ENCODE results near the gene CDH4. TPM values are rescaled to one million over a fixed set of nuclear protein-coding genes. Genes with fewer than 3 reads are reported as not detected.

Gene CDH4
- total and polyA plus RNA-seq, 2 of the 13 experiments (the other 11 are each of a cell fraction or from before 2014, with no cell fraction given), result not detected

DNA sequence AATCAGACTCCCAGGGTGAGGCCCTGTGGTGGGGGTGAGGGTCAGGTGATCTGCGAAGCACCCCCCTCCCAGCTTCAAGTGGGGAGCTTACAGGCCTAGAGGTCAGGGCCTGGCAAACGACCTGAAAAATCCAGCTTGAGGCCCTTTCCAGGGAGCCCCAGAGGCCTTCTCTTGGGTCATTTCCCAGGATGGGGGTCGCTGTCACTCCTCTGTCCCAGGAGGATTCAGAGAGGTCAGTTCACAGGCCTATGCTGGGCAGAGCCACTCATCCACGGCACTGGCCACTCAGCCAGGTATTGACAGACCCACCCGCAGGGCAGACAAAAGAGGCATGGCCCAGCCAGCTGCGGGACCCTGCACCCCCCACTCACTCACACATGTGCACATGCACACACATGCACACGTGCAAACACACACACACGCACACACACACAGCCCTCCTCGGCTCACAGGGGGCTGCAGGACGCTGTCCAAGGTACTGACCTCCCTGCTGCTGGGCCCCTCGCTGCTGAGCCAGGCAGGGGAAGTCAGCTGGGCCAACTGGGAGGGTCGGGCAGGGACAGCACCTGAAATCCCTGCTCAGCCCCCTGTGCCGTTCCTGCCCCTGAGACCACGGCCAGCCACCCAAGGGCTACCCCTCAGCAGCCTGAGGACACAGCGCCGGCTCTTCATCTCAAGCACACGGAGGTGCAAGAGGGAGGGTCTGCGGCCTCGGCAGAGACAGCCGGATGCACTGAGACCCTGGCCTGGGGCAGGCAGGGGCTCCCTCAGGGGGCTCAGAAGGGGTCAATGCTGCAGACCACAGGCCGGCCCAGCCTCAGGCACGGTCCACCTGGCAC is 699.9 kb downstream of the CDH4 start (continued):
- TF ChIP-seq, protein P1, sequence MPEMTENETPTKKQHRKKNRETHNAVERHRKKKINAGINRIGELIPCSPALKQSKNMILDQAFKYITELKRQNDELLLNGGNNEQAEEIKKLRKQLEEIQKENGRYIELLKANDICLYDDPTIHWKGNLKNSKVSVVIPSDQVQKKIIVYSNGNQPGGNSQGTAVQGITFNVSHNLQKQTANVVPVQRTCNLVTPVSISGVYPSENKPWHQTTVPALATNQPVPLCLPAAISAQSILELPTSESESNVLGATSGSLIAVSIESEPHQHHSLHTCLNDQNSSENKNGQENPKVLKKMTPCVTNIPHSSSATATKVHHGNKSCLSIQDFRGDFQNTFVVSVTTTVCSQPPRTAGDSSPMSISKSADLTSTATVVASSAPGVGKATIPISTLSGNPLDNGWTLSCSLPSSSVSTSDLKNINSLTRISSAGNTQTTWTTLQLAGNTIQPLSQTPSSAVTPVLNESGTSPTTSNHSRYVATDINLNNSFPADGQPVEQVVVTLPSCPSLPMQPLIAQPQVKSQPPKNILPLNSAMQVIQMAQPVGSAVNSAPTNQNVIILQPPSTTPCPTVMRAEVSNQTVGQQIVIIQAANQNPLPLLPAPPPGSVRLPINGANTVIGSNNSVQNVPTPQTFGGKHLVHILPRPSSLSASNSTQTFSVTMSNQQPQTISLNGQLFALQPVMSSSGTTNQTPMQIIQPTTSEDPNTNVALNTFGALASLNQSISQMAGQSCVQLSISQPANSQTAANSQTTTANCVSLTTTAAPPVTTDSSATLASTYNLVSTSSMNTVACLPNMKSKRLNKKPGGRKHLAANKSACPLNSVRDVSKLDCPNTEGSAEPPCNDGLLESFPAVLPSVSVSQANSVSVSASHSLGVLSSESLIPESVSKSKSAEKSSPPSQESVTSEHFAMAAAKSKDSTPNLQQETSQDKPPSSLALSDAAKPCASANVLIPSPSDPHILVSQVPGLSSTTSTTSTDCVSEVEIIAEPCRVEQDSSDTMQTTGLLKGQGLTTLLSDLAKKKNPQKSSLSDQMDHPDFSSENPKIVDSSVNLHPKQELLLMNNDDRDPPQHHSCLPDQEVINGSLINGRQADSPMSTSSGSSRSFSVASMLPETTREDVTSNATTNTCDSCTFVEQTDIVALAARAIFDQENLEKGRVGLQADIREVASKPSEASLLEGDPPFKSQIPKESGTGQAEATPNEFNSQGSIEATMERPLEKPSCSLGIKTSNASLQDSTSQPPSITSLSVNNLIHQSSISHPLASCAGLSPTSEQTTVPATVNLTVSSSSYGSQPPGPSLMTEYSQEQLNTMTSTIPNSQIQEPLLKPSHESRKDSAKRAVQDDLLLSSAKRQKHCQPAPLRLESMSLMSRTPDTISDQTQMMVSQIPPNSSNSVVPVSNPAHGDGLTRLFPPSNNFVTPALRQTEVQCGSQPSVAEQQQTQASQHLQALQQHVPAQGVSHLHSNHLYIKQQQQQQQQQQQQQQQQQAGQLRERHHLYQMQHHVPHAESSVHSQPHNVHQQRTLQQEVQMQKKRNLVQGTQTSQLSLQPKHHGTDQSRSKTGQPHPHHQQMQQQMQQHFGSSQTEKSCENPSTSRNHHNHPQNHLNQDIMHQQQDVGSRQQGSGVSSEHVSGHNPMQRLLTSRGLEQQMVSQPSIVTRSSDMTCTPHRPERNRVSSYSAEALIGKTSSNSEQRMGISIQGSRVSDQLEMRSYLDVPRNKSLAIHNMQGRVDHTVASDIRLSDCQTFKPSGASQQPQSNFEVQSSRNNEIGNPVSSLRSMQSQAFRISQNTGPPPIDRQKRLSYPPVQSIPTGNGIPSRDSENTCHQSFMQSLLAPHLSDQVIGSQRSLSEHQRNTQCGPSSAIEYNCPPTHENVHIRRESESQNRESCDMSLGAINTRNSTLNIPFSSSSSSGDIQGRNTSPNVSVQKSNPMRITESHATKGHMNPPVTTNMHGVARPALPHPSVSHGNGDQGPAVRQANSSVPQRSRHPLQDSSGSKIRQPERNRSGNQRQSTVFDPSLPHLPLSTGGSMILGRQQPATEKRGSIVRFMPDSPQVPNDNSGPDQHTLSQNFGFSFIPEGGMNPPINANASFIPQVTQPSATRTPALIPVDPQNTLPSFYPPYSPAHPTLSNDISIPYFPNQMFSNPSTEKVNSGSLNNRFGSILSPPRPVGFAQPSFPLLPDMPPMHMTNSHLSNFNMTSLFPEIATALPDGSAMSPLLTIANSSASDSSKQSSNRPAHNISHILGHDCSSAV (CRISPR knock-in tag; IDR thresholded peaks at IDR 0.05; ENCODE audit: borderline replicate concordance), result no peak
- TF ChIP-seq, protein P2, sequence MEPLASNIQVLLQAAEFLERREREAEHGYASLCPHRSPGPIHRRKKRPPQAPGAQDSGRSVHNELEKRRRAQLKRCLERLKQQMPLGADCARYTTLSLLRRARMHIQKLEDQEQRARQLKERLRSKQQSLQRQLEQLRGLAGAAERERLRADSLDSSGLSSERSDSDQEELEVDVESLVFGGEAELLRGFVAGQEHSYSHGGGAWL (CRISPR knock-in tag; IDR thresholded peaks at IDR 0.05), result peak; percentile 99
- TF ChIP-seq NONO (IDR thresholded peaks at IDR 0.05) (no peak), NONO (CRISPR knock-in tag; conservative IDR thresholded peaks at IDR 0.05) (no peak), ONECUT2 (CRISPR knock-in tag; IDR thresholded peaks at IDR 0.05) (peak; percentile 69), ZNF329 (CRISPR knock-in tag; IDR thresholded peaks at IDR 0.05; ENCODE audit: low read depth) (peak; percentile 80; the same call in 1 of the 2 replicates), MATR3 (CRISPR knock-in tag; IDR thresholded peaks at IDR 0.05) (no peak), NCOA5 (CRISPR knock-in tag; IDR thresholded peaks at IDR 0.05) (no peak), SIX4 (CRISPR knock-in tag; IDR thresholded peaks at IDR 0.05) (peak; percentile 85), JUND (CRISPR knock-in tag; IDR thresholded peaks at IDR 0.05) (peak; percentile 80; the same call in 1 of the 2 replicates), ZNF431 (CRISPR knock-in tag; IDR thresholded peaks at IDR 0.05; ENCODE audit: borderline replicate concordance, low read depth) (peak; percentile 99), ZNF446 (CRISPR knock-in tag; IDR thresholded peaks at IDR 0.05) (peak; percentile 99), NFIC (IDR thresholded peaks at IDR 0.05; ENCODE audit: low read length) (no peak)
- TF ChIP-seq, protein P3, sequence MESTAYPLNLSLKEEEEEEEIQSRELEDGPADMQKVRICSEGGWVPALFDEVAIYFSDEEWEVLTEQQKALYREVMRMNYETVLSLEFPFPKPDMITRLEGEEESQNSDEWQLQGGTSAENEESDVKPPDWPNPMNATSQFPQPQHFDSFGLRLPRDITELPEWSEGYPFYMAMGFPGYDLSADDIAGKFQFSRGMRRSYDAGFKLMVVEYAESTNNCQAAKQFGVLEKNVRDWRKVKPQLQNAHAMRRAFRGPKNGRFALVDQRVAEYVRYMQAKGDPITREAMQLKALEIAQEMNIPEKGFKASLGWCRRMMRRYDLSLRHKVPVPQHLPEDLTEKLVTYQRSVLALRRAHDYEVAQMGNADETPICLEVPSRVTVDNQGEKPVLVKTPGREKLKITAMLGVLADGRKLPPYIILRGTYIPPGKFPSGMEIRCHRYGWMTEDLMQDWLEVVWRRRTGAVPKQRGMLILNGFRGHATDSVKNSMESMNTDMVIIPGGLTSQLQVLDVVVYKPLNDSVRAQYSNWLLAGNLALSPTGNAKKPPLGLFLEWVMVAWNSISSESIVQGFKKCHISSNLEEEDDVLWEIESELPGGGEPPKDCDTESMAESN (CRISPR knock-in tag; conservative IDR thresholded peaks at IDR 0.05), result peak; percentile 97
- TF ChIP-seq, protein P4, sequence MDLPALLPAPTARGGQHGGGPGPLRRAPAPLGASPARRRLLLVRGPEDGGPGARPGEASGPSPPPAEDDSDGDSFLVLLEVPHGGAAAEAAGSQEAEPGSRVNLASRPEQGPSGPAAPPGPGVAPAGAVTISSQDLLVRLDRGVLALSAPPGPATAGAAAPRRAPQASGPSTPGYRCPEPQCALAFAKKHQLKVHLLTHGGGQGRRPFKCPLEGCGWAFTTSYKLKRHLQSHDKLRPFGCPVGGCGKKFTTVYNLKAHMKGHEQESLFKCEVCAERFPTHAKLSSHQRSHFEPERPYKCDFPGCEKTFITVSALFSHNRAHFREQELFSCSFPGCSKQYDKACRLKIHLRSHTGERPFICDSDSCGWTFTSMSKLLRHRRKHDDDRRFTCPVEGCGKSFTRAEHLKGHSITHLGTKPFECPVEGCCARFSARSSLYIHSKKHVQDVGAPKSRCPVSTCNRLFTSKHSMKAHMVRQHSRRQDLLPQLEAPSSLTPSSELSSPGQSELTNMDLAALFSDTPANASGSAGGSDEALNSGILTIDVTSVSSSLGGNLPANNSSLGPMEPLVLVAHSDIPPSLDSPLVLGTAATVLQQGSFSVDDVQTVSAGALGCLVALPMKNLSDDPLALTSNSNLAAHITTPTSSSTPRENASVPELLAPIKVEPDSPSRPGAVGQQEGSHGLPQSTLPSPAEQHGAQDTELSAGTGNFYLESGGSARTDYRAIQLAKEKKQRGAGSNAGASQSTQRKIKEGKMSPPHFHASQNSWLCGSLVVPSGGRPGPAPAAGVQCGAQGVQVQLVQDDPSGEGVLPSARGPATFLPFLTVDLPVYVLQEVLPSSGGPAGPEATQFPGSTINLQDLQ (CRISPR knock-in tag; IDR thresholded peaks at IDR 0.05), result peak; percentile 67; the same call in 1 of the 2 replicates

All from HepG2 (cell line).